ENCODE results near the gene PPCDC.

DNA sequence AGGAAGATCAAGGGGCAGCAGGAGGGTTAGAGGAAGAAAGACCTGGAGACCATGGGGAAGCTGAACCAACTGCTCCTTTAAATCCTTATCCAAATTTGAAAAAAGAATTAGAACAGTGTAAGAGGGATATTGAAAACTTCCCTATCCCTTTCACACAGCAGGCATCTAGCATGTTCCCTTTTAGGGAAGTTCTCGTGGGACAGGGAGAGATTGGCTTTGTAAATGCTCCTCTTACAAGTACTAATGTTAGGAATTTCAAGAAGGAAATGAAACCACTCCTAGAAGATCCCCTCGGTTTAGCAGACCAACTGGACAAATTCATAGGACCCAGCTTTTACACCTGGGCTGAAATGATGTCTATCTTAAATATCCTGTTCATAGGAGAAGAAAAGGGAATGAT, 41.5 kb downstream of the PPCDC start:
- TF ChIP-seq, protein P1, sequence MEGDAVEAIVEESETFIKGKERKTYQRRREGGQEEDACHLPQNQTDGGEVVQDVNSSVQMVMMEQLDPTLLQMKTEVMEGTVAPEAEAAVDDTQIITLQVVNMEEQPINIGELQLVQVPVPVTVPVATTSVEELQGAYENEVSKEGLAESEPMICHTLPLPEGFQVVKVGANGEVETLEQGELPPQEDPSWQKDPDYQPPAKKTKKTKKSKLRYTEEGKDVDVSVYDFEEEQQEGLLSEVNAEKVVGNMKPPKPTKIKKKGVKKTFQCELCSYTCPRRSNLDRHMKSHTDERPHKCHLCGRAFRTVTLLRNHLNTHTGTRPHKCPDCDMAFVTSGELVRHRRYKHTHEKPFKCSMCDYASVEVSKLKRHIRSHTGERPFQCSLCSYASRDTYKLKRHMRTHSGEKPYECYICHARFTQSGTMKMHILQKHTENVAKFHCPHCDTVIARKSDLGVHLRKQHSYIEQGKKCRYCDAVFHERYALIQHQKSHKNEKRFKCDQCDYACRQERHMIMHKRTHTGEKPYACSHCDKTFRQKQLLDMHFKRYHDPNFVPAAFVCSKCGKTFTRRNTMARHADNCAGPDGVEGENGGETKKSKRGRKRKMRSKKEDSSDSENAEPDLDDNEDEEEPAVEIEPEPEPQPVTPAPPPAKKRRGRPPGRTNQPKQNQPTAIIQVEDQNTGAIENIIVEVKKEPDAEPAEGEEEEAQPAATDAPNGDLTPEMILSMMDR (IDR thresholded peaks at IDR 0.05; ENCODE audit: low read length) = no peak
- TF ChIP-seq EZH2 (optimal IDR thresholded peaks at IDR 0.05; ENCODE audit: low read depth, low read length) = no peak

Data from MM.1S (cell line).